Activated T-helper 17 cell treated with anti-CD3 and anti-CD28 coated beads, Interleukin-2, amount 50 U/mL, for 72 hours (primary cell): ENCODE data around the gene SPATA2. TPM values are rescaled to one million over a fixed set of nuclear protein-coding genes. Genes with fewer than 3 reads are reported as not detected.
A peak's percentile ranks its signal among the peaks of the same experiment; 100 is the strongest.

Experiments used
- ATAC-seq: fragments of 150-1000 bp; cut with Tn5 transposase; replicated peaks from 2 replicates; pipeline ENCODE4 v1.10.0; 2021; ENCODE audit warnings: mild to moderate bottlenecking, moderate library complexity
- H3K27ac Mint-ChIP-seq: one replicate; pipeline ENCODE4 v1.8.0; 2022; ENCODE audit warnings: mixed read lengths
- H3K27me3 Mint-ChIP-seq: one replicate; pipeline ENCODE4 v1.8.0; 2022; ENCODE audit warnings: mixed read lengths
- H3K36me3 Mint-ChIP-seq: one replicate; pipeline ENCODE4 v1.8.0; 2022; ENCODE audit warnings: low read depth, mild to moderate bottlenecking, mixed read lengths
- H3K4me1 Mint-ChIP-seq: one replicate; pipeline ENCODE4 v1.8.0; 2022; ENCODE audit warnings: mixed read lengths
- H3K4me3 Mint-ChIP-seq: one replicate; pipeline ENCODE4 v1.8.0; 2022; ENCODE audit warnings: mild to moderate bottlenecking, mixed read lengths
- H3K9me3 Mint-ChIP-seq: one replicate; pipeline ENCODE4 v1.8.0; 2022; ENCODE audit warnings: mixed read lengths
- total RNA-seq, 2 donors: library from RNA; stranded (reverse); gene quantifications; one replicate each; pipeline ENCODE4 v1.2.3, GENCODE V29; 2022

The SPATA2 gene
- total RNA-seq, 2 donors from 2014 or later, result 5.5 to 10.3 TPM

GRCh38 chr20:49854190-49854875 is 61.0 kb downstream of the SPATA2 start:
- Mint-ChIP-seq H3K9me3 (no peaks in the 10 kb centered on the region), H3K4me3 (no peak overlapping the region), H3K27ac (peak overlapping the region; percentile 2), H3K36me3 (peaks cover 90% of the 10 kb centered on the region), H3K4me1 (no peaks in the 10 kb centered on the region), H3K27me3 (no peaks in the 10 kb centered on the region)
- ATAC-seq, result no peak

- no peak overlapping the region for H3K4me3 Mint-ChIP-seq
- H3K9me3 Mint-ChIP-seq, result no peaks in the 10 kb centered on the region
- no peak overlapping the region for H3K27ac Mint-ChIP-seq
- H3K4me1 Mint-ChIP-seq, result no peaks in the 10 kb centered on the region
- H3K27me3 Mint-ChIP-seq, result no peaks in the 10 kb centered on the region
- H3K36me3 Mint-ChIP-seq, result peaks cover 91% of the 10 kb centered on the region
- no peak for ATAC-seq
Measured at GRCh38 chr20:49853640-49854039, 61.7 kb downstream of the SPATA2 start.

Other genes starting within 250 kb of the SPATA2 start
- 10 to 100 TPM; 19.5 to 25.8 TPM for gene B4GALT5, start 201.7 kb downstream of the SPATA2 start, total RNA-seq
- gene SLC9A8, start 102.7 kb downstream of the SPATA2 start, total RNA-seq, result 10 to 100 TPM; 17.7 to 18.3 TPM
- gene RNF114, start 20.9 kb upstream of the SPATA2 start, total RNA-seq, result 10 to 100 TPM; 59.8 to 65.0 TPM
- gene SNAI1, start 67.5 kb upstream of the SPATA2 start, total RNA-seq, result under 1 TPM in 1 of 2 donors, not detected in 1; 0.34 TPM
- 100 to 1,000 TPM; 197 to 205 TPM for gene UBE2V1, start 197.6 kb upstream of the SPATA2 start, total RNA-seq
- gene PEDS1, start 238.2 kb upstream of the SPATA2 start, total RNA-seq, result 10 to 100 TPM; 13.1 to 22.0 TPM